ENCODE data around the gene FHL2.

The FHL2 gene

GRCh38 chr2:105396254-105397024, 2.4 kb downstream of the FHL2 start:
- ATAC-seq: peak; percentile 75 to 78

- no peak for ATAC-seq
Measured at GRCh38 chr2:105395691-105396090, 3.2 kb downstream of the FHL2 start.

- no peak for ATAC-seq
Measured at GRCh38 chr2:105394951-105395611, 3.8 kb downstream of the FHL2 start.

GRCh38 chr2:105393373-105394055, 5.3 kb downstream of the FHL2 start:
- ATAC-seq: no peak

GRCh38 chr2:105391763-105392662, 6.8 kb downstream of the FHL2 start:
- ATAC-seq: no peak

GRCh38 chr2:105391058-105391627, 7.7 kb downstream of the FHL2 start:
- ATAC-seq: no peak

- ATAC-seq: no peak
Measured at GRCh38 chr2:105390454-105390853, 8.4 kb downstream of the FHL2 start.

- ATAC-seq: no peak
Measured at GRCh38 chr2:105388971-105389381, 9.9 kb downstream of the FHL2 start.

GRCh38 chr2:105387225-105387624, 11.6 kb downstream of the FHL2 start:
- no peak for ATAC-seq

- no peak for ATAC-seq
Measured at GRCh38 chr2:105385731-105386540, 12.9 kb downstream of the FHL2 start.

- ATAC-seq: no peak
Measured at GRCh38 chr2:105384861-105385260, 14.0 kb downstream of the FHL2 start.

GRCh38 chr2:105384216-105384615, 14.6 kb downstream of the FHL2 start:
- ATAC-seq: no peak

GRCh38 chr2:105383432-105384166, 15.3 kb downstream of the FHL2 start:
- no peak for ATAC-seq

- ATAC-seq: no peak
Measured at GRCh38 chr2:105382177-105382576, 16.7 kb downstream of the FHL2 start.

GRCh38 chr2:105381101-105381668, 17.7 kb downstream of the FHL2 start:
- ATAC-seq: no peak

GRCh38 chr2:105380432-105381100, 18.3 kb downstream of the FHL2 start:
- ATAC-seq: no peak

GRCh38 chr2:105379741-105380186, 19.1 kb downstream of the FHL2 start:
- ATAC-seq: no peak

- no peak for ATAC-seq
Measured at GRCh38 chr2:105378921-105379383, 19.9 kb downstream of the FHL2 start.

- no peak for ATAC-seq
Measured at GRCh38 chr2:105378276-105378840, 20.5 kb downstream of the FHL2 start.
